Uterus (tissue), 4 donors: ENCODE data around the gene PRRT1. TPM values are rescaled to one million over a fixed set of nuclear protein-coding genes. Genes with fewer than 3 reads are reported as not detected.

ENCODE experiments used
- DNase-seq, 2 donors: peaks; one replicate each; pipeline ENCODE4 v3.0.0-alpha.2; 2019 to 2020
- H3K27ac ChIP-seq, 2 donors: fragments of 200-600 bp; sonication (generic); 1 replicate in 1 of 2; 2 replicates in 1 of 2; pipeline ENCODE4 v1.5.1; 2016 to 2018
- H3K27me3 ChIP-seq, 2 donors: fragments of 200-600 bp; sonication (generic); one replicate each; pipeline ENCODE4 v1.5.1; 2018 to 2019; ENCODE audit warnings: control low read depth in 1 of 2
- H3K36me3 ChIP-seq, 2 donors: fragments of 200-600 bp; sonication (generic); one replicate each; pipeline ENCODE4 v1.5.1; 2019; ENCODE audit warnings: control low read depth in 1 of 2
- H3K4me1 ChIP-seq, 2 donors: fragments of 200-600 bp; sonication (generic); one replicate each; pipeline ENCODE4 v1.5.1; 2018 to 2019; ENCODE audit warnings: control low read depth in 1 of 2
- H3K4me3 ChIP-seq, 2 donors: fragments of 200-600 bp; sonication (generic); 1 replicate in 1 of 2; 2 replicates in 1 of 2; pipeline ENCODE4 v1.5.1; 2018 to 2019; ENCODE audit warnings: mild to moderate bottlenecking in 1 of 2
- H3K9me3 ChIP-seq, 2 donors: fragments of 200-600 bp; sonication (generic); one replicate each; pipeline ENCODE4 v1.5.1; 2019; ENCODE audit warnings: control low read depth in 1 of 2
- POLR2A ChIP-seq, 2 donors: fragments of 450-650 bp; IDR thresholded peaks; one replicate each; pipeline ENCODE4 v1.6.1; 2016; ENCODE audit warnings: antibody characterized with exemption in 2 of 2, mild to moderate bottlenecking in 1 of 2, moderate library complexity in 1 of 2
- intact Hi-C: fragments of 100-400 bp; cut with DNase I; formaldehyde crosslinking; loops from one replicate; pipeline ENCODE4 v1.15.1; 2023; ENCODE audit warnings: low total_unique reads
- total RNA-seq, 4 donors: library from RNA; depleted of rRNA in 3 of 4; stranded (reverse); fragments of >200 nt in 3 of 4; gene quantifications; one replicate each; pipeline versions ENCODE4 v1.1.0 to v1.2.4, GENCODE V29; 2014 to 2023
- TF ChIP-seq, protein P1 (sequence below), 4 experiments: fragments of 200-600 bp in 2 of 4; fragments of 450-650 bp in 2 of 4; sonication (generic) in 2 of 4; IDR thresholded peaks; one replicate each; pipeline ENCODE4 v1.5.1; 2016 to 2019; ENCODE audit warnings: antibody characterized with exemption in 4 of 4, mild to moderate bottlenecking in 2 of 4, moderate library complexity in 1 of 4
- donor health status: DM: yes; HTN: yes; CAD: no.

PRRT1 gene
- total RNA-seq, 4 donors from 2014 or later: 8.0 to 9.4 TPM; not detected in 2

DNA sequence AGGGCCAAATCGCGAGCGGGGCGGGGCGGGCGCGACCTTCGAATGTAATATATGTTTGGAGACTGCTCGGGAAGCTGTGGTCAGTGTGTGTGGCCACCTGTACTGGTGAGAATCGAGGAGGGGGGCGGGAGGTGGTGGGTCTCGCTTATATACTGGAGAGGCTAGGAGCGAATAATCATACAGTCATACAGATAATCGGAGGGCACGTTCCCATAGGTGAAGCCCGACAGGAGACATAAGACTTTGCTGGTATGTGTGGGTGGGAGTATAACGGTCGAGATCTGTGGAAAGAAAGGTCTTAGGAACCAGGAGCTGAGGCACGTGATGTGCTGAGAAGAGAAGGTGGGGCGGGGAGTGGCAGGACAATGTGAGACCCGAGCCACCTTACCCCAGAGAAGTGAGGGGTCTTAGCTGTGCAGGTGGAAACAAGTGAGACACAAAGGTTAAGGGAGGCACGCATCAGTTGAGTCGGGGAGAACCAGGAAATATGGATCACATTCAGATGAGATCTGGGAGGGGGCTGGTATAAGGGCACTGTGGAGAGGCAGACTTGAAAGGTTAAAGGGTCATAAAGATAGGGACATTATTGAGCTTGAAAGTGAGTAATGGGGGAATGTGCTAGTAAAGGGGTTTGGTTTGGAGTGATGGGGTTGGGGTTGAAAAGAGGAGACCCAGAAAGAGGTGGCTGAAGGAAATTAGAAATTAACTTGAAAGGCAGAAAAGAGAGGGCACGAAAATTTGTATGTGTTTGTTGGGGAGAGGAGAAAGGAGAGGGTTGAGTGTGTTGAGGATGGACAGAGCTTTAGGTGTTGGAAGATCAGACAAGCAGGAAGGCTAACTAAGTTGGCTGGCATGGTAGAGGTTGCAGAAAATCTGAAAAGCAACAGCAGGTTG is 27.1 kb upstream of the PRRT1 start:
- TF ChIP-seq POLR2A (IDR thresholded peaks at IDR 0.05): no peak
- TF ChIP-seq, protein P1, sequence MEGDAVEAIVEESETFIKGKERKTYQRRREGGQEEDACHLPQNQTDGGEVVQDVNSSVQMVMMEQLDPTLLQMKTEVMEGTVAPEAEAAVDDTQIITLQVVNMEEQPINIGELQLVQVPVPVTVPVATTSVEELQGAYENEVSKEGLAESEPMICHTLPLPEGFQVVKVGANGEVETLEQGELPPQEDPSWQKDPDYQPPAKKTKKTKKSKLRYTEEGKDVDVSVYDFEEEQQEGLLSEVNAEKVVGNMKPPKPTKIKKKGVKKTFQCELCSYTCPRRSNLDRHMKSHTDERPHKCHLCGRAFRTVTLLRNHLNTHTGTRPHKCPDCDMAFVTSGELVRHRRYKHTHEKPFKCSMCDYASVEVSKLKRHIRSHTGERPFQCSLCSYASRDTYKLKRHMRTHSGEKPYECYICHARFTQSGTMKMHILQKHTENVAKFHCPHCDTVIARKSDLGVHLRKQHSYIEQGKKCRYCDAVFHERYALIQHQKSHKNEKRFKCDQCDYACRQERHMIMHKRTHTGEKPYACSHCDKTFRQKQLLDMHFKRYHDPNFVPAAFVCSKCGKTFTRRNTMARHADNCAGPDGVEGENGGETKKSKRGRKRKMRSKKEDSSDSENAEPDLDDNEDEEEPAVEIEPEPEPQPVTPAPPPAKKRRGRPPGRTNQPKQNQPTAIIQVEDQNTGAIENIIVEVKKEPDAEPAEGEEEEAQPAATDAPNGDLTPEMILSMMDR (IDR thresholded peaks at IDR 0.05): no peak
- Histone ChIP-seq H3K27me3 (no peaks in the 10 kb centered on the region), H3K4me1 (peaks cover 9 to 14% of the 10 kb centered on the region in 2 donors), H3K27ac (peak overlapping the region; percentile 96 to 98), H3K9me3 (no peaks in the 10 kb centered on the region), H3K36me3 (no peaks in the 10 kb centered on the region), H3K4me3 (peak overlapping the region; percentile 67 to 84)
- no peak for DNase-seq
- intact Hi-C loops: loop anchor here (10.0 kb wide), 1 partner anchor 54 kb away; the partner anchor contains the start of gene ATF6B

DNA sequence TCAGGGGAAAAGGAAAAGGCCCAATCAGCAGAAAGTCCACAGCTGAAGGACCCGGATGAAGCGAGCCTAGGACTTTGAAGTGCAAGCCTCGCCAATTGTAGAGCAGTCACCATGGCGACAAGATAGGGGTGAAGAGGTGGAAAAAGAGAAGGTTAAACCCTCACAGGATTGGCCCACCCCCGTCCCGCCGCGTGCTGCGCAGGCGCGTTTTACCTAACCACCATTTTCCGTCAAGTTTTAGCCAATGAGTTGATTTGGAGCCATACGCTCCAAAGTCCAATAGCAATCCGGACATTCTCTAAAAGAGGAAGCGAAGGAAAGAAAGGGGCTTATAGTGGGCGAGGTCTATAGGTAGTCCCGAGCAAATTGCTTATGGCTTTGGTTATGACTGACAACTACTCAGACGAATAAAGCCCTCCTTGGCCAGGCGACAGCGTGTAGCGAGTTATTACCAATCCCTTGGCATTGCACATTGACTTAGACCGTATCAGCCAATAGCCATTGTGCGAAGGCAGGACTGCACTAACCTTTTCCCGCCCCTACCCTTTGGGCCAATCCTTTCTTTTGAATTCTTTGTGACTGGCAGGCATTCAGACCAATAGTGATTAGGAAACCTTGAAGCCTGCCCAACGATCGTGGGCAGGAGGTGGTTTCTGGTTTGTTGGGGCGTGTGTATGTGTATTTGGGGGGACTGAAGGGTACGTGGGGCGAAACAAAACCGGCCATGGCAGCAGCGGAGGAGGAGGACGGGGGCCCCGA is 26.2 kb upstream of the PRRT1 start, which contains the start of gene RNF5:
RNF5 (plus strand) TSS at position 618 of the 759 bp plus-strand sequence; CDS start at position 725, 107 bp downstream.
- H3K4me1 ChIP-seq: peaks cover 9 to 14% of the 10 kb centered on the region in 2 donors
- peak; percentile 95 to 99 for DNase-seq
- H3K27ac ChIP-seq: peak within 1 kb of the TSS; percentile 96 to 98
- H3K36me3 ChIP-seq: no peaks in the 10 kb centered on the region
- H3K9me3 ChIP-seq: no peaks in the 10 kb centered on the region
- H3K27me3 ChIP-seq: no peaks in the 10 kb centered on the region
- peak within 1 kb of the TSS; percentile 84 to 99 for H3K4me3 ChIP-seq
- peak in 1 of 2 donors; percentile 37 for TF ChIP-seq POLR2A (IDR thresholded peaks at IDR 0.05)
- TF ChIP-seq, protein P1 (IDR thresholded peaks at IDR 0.05): peak in 1 of 4 experiments; percentile 20
- intact Hi-C loops: loop anchor here (10.0 kb wide), 1 partner anchor 53 kb away; the partner anchor contains the start of gene ATF6B

GRCh38 chr6:32177183-32177787 is 25.5 kb upstream of the PRRT1 start:
- peak in 1 of 2 donors; percentile 56 for DNase-seq
- no peaks in the 10 kb centered on the region for H3K27me3 ChIP-seq
- peaks cover 9 to 14% of the 10 kb centered on the region in 2 donors for H3K4me1 ChIP-seq
- H3K27ac ChIP-seq: peak overlapping the region; percentile 96 to 98
- no peaks in the 10 kb centered on the region for H3K9me3 ChIP-seq
- TF ChIP-seq, protein P1 (IDR thresholded peaks at IDR 0.05): no peak
- TF ChIP-seq POLR2A (IDR thresholded peaks at IDR 0.05): peak; percentile 24 to 63
- H3K4me3 ChIP-seq: peak overlapping the region; percentile 84 to 99
- no peaks in the 10 kb centered on the region for H3K36me3 ChIP-seq
- intact Hi-C loops: loop anchor here (10.0 kb wide), 1 partner anchor 52 kb away; the partner anchor contains the start of gene ATF6B

- H3K27me3 ChIP-seq: no peaks in the 10 kb centered on the region
- intact Hi-C loops: loop anchor here (10.0 kb wide), 1 partner anchor 52 kb away; the partner anchor contains the start of gene ATF6B
- H3K27ac ChIP-seq: peak overlapping the region; percentile 96 to 98
- H3K4me1 ChIP-seq: peaks cover 9 to 14% of the 10 kb centered on the region in 2 donors
- TF ChIP-seq, protein P1 (IDR thresholded peaks at IDR 0.05): no peak
- TF ChIP-seq POLR2A (IDR thresholded peaks at IDR 0.05): no peak
- H3K9me3 ChIP-seq: no peaks in the 10 kb centered on the region
- peak overlapping the region; percentile 84 to 99 for H3K4me3 ChIP-seq
- no peaks in the 10 kb centered on the region for H3K36me3 ChIP-seq
- no peak for DNase-seq
These were observed 24.9 kb upstream of the PRRT1 start for GRCh38 chr6:32176476-32177182.
